ENCODE data around the gene ADGRL3. TPM values are rescaled to one million over a fixed set of nuclear protein-coding genes. Genes with fewer than 3 reads are reported as not detected.

Gene ADGRL3
- total RNA-seq, 1 donor from 2014 or later, result 44.8 TPM

DNA sequence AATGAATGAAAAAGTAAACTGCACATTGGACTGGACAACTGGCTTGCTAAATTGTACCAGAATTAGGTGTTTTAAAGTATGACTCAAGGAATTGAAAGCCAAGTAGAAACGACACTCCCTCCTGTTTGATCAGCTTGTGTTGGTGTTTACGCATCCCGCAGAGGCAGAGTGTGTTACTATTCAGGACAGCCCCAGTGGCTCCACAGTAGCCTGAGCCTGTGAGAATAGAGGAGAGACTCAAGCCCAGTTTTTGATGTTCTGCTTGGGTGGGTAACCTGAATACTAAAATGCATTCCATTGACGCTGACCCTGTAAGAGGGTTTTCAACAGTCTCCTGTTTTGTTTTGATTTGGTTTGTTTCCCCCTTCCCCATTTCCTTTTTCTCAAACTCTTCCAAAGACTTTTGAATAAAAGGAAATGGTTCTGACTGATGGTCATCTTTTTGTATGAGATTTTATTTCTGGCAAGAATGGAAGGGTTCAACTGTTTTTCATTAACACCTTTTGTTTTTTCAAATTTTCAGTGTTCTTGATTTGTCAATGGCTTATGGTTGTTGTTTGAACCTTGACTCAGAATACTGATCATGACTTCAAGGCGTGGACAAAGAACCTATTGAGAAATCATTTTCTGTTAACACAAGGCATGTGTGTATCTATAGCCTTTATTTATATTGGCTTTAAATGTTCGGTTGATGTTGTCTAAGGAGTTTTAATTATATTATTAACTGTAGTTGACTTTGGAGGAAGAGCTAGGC is 10.2 kb downstream of the ADGRL3 start:
- Mint-ChIP-seq H3K27ac (ENCODE audit: unreplicated experiment) (peak overlapping the region; percentile 86), H3K9me3 (ENCODE audit: unreplicated experiment) (no peaks in the 10 kb centered on the region), H3K36me3 (ENCODE audit: low read depth, unreplicated experiment) (no peaks in the 10 kb centered on the region), H3K4me1 (ENCODE audit: unreplicated experiment) (peaks cover 35% of the 10 kb centered on the region), H3K4me3 (ENCODE audit: unreplicated experiment) (peak overlapping the region; percentile 8), H3K27me3 (ENCODE audit: unreplicated experiment) (no peaks in the 10 kb centered on the region)
- DNase-seq (ENCODE audit: low spot score), result no peak
- TF ChIP-seq, protein P1, sequence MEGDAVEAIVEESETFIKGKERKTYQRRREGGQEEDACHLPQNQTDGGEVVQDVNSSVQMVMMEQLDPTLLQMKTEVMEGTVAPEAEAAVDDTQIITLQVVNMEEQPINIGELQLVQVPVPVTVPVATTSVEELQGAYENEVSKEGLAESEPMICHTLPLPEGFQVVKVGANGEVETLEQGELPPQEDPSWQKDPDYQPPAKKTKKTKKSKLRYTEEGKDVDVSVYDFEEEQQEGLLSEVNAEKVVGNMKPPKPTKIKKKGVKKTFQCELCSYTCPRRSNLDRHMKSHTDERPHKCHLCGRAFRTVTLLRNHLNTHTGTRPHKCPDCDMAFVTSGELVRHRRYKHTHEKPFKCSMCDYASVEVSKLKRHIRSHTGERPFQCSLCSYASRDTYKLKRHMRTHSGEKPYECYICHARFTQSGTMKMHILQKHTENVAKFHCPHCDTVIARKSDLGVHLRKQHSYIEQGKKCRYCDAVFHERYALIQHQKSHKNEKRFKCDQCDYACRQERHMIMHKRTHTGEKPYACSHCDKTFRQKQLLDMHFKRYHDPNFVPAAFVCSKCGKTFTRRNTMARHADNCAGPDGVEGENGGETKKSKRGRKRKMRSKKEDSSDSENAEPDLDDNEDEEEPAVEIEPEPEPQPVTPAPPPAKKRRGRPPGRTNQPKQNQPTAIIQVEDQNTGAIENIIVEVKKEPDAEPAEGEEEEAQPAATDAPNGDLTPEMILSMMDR (IDR thresholded peaks at IDR 0.05; ENCODE audit: unreplicated experiment), result no peak

DNA sequence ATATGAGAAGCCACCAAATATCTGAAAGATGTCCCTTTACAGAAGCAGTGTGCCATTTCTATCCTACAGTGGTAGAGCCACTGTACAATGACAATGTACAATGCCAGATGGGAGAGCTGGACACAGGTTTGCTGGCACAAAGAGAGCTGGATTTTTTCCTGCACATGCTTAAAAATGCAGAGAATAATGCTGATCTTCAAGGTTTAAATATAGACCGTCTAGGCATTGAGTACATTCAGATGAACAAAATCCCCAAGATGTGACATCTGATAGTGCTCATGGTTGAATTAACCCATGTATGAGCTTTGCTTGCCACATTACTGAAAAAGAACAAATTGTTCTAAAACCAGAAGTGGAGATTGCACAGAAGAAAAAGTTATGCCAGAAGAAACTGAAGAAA is 11.7 kb downstream of the ADGRL3 start:
- Mint-ChIP-seq H3K4me1 (ENCODE audit: unreplicated experiment) (peaks cover 31% of the 10 kb centered on the region), H3K9me3 (ENCODE audit: unreplicated experiment) (no peaks in the 10 kb centered on the region), H3K27me3 (ENCODE audit: unreplicated experiment) (no peaks in the 10 kb centered on the region), H3K27ac (ENCODE audit: unreplicated experiment) (no peak overlapping the region), H3K4me3 (ENCODE audit: unreplicated experiment) (no peak overlapping the region), H3K36me3 (ENCODE audit: low read depth, unreplicated experiment) (no peaks in the 10 kb centered on the region)
- no peak for DNase-seq (ENCODE audit: low spot score)
- TF ChIP-seq, protein P1 (IDR thresholded peaks at IDR 0.05; ENCODE audit: unreplicated experiment), result no peak

- H3K27ac Mint-ChIP-seq (ENCODE audit: unreplicated experiment), result no peak overlapping the region
- H3K9me3 Mint-ChIP-seq (ENCODE audit: unreplicated experiment), result no peaks in the 10 kb centered on the region
- H3K4me1 Mint-ChIP-seq (ENCODE audit: unreplicated experiment), result peaks cover 36% of the 10 kb centered on the region
- no peaks in the 10 kb centered on the region for H3K36me3 Mint-ChIP-seq (ENCODE audit: low read depth, unreplicated experiment)
- no peak for DNase-seq (ENCODE audit: low spot score)
- H3K4me3 Mint-ChIP-seq (ENCODE audit: unreplicated experiment), result no peak overlapping the region
- TF ChIP-seq, protein P1 (IDR thresholded peaks at IDR 0.05; ENCODE audit: unreplicated experiment), result no peak
- H3K27me3 Mint-ChIP-seq (ENCODE audit: unreplicated experiment), result no peaks in the 10 kb centered on the region
Measured at GRCh38 chr4:61212788-61213187, 12.7 kb downstream of the ADGRL3 start.

- no peak overlapping the region for H3K27ac Mint-ChIP-seq (ENCODE audit: unreplicated experiment)
- H3K9me3 Mint-ChIP-seq (ENCODE audit: unreplicated experiment), result no peaks in the 10 kb centered on the region
- TF ChIP-seq, protein P1 (IDR thresholded peaks at IDR 0.05; ENCODE audit: unreplicated experiment), result no peak
- H3K4me3 Mint-ChIP-seq (ENCODE audit: unreplicated experiment), result no peak overlapping the region
- no peaks in the 10 kb centered on the region for H3K27me3 Mint-ChIP-seq (ENCODE audit: unreplicated experiment)
- no peaks in the 10 kb centered on the region for H3K36me3 Mint-ChIP-seq (ENCODE audit: low read depth, unreplicated experiment)
- peaks cover 30% of the 10 kb centered on the region for H3K4me1 Mint-ChIP-seq (ENCODE audit: unreplicated experiment)
- DNase-seq (ENCODE audit: low spot score), result no peak
Measured at GRCh38 chr4:61214680-61215079, 14.6 kb downstream of the ADGRL3 start.

GRCh38 chr4:61217222-61217621 is 17.1 kb downstream of the ADGRL3 start:
- TF ChIP-seq, protein P1 (IDR thresholded peaks at IDR 0.05; ENCODE audit: unreplicated experiment), result no peak
- H3K36me3 Mint-ChIP-seq (ENCODE audit: low read depth, unreplicated experiment), result no peaks in the 10 kb centered on the region
- no peak overlapping the region for H3K27ac Mint-ChIP-seq (ENCODE audit: unreplicated experiment)
- no peaks in the 10 kb centered on the region for H3K27me3 Mint-ChIP-seq (ENCODE audit: unreplicated experiment)
- no peak overlapping the region for H3K4me3 Mint-ChIP-seq (ENCODE audit: unreplicated experiment)
- DNase-seq (ENCODE audit: low spot score), result no peak
- no peaks in the 10 kb centered on the region for H3K9me3 Mint-ChIP-seq (ENCODE audit: unreplicated experiment)
- H3K4me1 Mint-ChIP-seq (ENCODE audit: unreplicated experiment), result peaks cover 10% of the 10 kb centered on the region

Data from endothelial cell (in vitro differentiated cells).